Hepatocyte (in vitro differentiated cells): ENCODE measurements around the gene KCNA2.

Source experiments
- CTCF ChIP-seq: fragments of 200-600 bp; sonication (generic); IDR thresholded peaks from 2 replicates; pipeline ENCODE4 v1.5.1; 2016; ENCODE audit warnings: antibody characterized with exemption, mild to moderate bottlenecking; ENCODE audit not compliant: poor library complexity
- EZH2 ChIP-seq: fragments of 200-600 bp; sonication (generic); IDR thresholded peaks from 2 replicates; pipeline ENCODE4 v1.6.1; 2016; ENCODE audit warnings: antibody characterized with exemption, mild to moderate bottlenecking, borderline replicate concordance

- TF ChIP-seq CTCF = no peak
- TF ChIP-seq EZH2 = no peak
Measured at GRCh38 chr1:110610084-110610483, 3.9 kb upstream of the KCNA2 start.
